ENCODE measurements around the gene CCDC183.

The CCDC183 gene

DNA sequence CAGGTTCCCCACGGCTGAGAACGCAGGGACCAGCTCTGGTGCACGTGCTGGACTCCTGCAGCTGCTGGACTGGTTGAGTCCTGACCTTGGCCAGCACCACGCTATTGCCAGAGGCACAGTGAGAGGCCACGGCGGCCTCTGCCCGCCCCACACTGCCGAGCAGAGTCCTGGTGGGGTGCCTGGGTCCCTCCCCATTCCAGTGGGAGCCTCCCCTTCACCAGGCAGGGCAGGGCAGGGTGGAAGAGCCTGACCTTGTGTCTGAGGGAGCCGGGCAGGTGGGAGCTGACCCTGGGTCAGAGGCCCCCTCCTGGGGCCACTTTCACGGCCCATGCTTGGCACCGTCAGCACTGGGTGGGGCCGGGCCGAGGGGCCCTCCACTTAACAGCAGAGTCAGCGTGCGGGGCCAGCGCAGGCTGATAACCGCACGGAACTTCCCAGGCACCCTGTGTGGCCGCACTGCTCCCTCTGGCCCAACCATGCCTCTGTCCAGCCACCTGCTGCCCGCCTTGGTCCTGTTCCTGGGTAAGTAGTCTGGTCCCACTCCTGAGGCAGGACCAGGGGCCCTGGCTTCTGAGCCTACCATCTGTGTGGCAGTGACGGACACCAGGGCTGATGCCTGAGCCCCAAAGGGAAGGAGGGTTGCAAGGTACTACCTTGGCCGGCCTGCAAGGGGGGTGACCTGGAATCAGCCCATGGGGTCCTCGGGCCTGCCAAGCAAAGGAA, 56.0 kb downstream of the CCDC183 start, which contains the start of gene MAMDC4:
MAMDC4 (plus strand) TSS at position 406 of the 723 bp plus-strand sequence; CDS start at position 477, 71 bp downstream.
- H3K4me1 ChIP-seq (ENCODE audit: control insufficient read depth in 1 of 2, insufficient read depth in 2 of 2, low read length in 2 of 2): peaks cover 6 to 31% of the 10 kb centered on the region in 2 donors
- no peak within 1 kb of the TSS for H3K4me3 ChIP-seq (ENCODE audit: low read depth in 1 of 2, low read length in 2 of 2)
- H3K36me3 ChIP-seq (ENCODE audit: control insufficient read depth in 1 of 2, insufficient read depth in 2 of 2, low read length in 2 of 2): peaks cover 0 to 9% of the 10 kb centered on the region in 2 donors
- no peaks in the 10 kb centered on the region for H3K9me3 ChIP-seq (ENCODE audit: control insufficient read depth in 1 of 2, low read length in 2 of 2)
- no peak within 1 kb of the TSS for H3K27ac ChIP-seq (ENCODE audit: low read length)
- H3K27me3 ChIP-seq (ENCODE audit: low read depth, low read length): no peaks in the 10 kb centered on the region

DNA sequence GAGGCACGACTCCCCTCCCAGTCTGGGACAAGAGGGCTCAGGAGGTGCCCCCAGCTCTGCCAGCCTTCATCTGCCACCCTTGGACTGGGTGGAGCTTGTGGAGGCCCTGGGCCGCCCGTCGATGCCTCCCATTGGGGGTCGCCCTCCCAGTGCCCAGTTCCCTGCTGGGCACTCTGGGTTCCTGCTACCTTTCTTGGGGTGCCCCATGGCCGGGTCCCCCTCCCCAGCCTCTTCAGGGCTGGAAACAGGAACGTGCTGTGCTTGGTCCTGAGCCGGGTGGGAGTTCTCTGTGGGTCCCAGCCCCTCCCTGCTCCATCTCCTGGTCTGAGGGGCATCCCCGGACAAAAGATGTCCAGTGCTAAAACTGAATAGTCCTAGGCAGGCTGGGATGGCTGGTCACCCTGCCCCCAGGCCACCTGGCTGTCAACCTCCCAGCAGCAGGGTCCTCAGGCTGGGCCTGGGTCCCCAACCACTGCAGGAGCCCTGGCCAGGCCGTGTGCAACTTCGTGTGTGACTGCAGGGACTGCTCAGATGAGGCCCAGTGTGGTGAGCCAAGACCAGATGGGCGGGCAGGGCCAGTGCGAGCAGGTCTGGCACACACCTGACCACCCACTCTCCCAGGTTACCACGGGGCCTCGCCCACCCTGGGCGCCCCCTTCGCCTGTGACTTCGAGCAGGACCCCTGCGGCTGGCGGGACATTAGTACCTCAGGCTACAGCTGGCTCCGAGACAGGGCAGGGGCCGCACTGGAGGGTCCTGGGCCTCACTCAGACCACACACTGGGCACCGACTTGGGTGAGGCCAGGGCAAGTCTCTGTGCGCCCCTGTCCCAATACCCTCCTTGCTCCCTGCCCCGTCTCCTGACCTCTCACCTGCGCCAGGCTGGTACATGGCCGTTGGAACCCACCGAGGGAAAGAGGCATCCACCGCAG, 56.8 kb downstream of the CCDC183 start:
- peaks cover 0 to 9% of the 10 kb centered on the region in 2 donors for H3K36me3 ChIP-seq (ENCODE audit: control insufficient read depth in 1 of 2, insufficient read depth in 2 of 2, low read length in 2 of 2)
- H3K9me3 ChIP-seq (ENCODE audit: control insufficient read depth in 1 of 2, low read length in 2 of 2): no peaks in the 10 kb centered on the region
- no peak overlapping the region for H3K4me3 ChIP-seq (ENCODE audit: low read depth in 1 of 2, low read length in 2 of 2)
- H3K27ac ChIP-seq (ENCODE audit: low read length): no peak overlapping the region
- H3K27me3 ChIP-seq (ENCODE audit: low read depth, low read length): no peaks in the 10 kb centered on the region
- peaks cover 6 to 23% of the 10 kb centered on the region in 2 donors for H3K4me1 ChIP-seq (ENCODE audit: control insufficient read depth in 1 of 2, insufficient read depth in 2 of 2, low read length in 2 of 2)

DNA sequence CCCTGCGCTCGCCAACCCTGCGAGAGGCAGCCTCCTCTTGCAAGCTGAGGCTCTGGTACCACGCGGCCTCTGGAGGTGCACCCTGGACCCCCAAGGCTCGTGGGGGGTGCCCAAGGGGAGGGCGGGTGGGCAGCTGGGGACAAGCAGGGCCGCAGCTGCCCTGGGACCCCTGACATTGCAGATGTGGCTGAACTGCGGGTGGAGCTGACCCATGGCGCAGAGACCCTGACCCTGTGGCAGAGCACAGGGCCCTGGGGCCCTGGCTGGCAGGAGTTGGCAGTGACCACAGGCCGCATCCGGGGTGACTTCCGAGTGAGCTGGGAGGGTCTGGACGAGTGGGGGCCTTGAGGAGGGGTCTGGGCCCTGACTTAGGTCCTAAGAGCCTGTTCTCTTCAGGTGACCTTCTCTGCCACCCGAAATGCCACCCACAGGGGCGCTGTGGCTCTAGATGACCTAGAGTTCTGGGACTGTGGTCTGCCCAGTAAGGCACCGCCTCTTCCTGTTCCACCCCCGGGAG, 57.5 kb downstream of the CCDC183 start:
- no peak overlapping the region for H3K4me3 ChIP-seq (ENCODE audit: low read depth in 1 of 2, low read length in 2 of 2)
- no peaks in the 10 kb centered on the region for H3K27me3 ChIP-seq (ENCODE audit: low read depth, low read length)
- H3K4me1 ChIP-seq (ENCODE audit: control insufficient read depth in 1 of 2, insufficient read depth in 2 of 2, low read length in 2 of 2): peaks cover 6 to 17% of the 10 kb centered on the region in 2 donors
- H3K27ac ChIP-seq (ENCODE audit: low read length): no peak overlapping the region
- peaks cover 0 to 9% of the 10 kb centered on the region in 2 donors for H3K36me3 ChIP-seq (ENCODE audit: control insufficient read depth in 1 of 2, insufficient read depth in 2 of 2, low read length in 2 of 2)
- no peaks in the 10 kb centered on the region for H3K9me3 ChIP-seq (ENCODE audit: control insufficient read depth in 1 of 2, low read length in 2 of 2)

DNA sequence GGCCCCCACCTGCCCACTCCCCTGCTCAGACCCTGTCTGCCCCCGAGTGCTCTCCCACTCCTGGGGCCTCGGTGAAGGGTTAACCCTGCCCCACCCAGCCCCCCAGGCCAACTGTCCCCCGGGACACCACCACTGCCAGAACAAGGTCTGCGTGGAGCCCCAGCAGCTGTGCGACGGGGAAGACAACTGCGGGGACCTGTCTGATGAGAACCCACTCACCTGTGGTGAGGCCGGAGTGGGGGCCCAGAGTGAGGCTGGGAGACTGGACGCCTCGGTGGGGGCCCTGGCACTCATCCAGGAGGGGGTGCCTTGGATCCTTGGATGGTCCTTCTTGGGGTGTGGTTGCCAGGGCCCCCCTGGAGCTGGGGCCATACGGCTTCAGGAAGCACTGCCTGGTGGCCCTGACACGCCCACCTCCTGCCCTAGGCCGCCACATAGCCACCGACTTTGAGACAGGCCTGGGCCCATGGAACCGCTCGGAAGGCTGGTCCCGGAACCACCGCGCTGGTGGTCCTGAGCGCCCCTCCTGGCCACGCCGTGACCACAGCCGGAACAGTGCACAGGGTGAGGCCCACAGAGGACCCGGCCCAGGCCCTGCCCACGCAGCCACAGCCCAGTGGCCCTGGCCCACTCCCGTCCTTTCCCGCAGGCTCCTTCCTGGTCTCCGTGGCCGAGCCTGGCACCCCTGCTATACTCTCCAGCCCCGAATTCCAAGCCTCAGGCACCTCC, 58.1 kb downstream of the CCDC183 start:
- Histone ChIP-seq H3K9me3 (ENCODE audit: control insufficient read depth in 1 of 2, low read length in 2 of 2) (no peaks in the 10 kb centered on the region), H3K27ac (ENCODE audit: low read length) (no peak overlapping the region), H3K4me3 (ENCODE audit: low read depth in 1 of 2, low read length in 2 of 2) (no peak overlapping the region), H3K36me3 (ENCODE audit: control insufficient read depth in 1 of 2, insufficient read depth in 2 of 2, low read length in 2 of 2) (peaks cover 0 to 9% of the 10 kb centered on the region in 2 donors), H3K4me1 (ENCODE audit: control insufficient read depth in 1 of 2, insufficient read depth in 2 of 2, low read length in 2 of 2) (peaks cover 6 to 22% of the 10 kb centered on the region in 2 donors), H3K27me3 (ENCODE audit: low read depth, low read length) (no peaks in the 10 kb centered on the region)

DNA sequence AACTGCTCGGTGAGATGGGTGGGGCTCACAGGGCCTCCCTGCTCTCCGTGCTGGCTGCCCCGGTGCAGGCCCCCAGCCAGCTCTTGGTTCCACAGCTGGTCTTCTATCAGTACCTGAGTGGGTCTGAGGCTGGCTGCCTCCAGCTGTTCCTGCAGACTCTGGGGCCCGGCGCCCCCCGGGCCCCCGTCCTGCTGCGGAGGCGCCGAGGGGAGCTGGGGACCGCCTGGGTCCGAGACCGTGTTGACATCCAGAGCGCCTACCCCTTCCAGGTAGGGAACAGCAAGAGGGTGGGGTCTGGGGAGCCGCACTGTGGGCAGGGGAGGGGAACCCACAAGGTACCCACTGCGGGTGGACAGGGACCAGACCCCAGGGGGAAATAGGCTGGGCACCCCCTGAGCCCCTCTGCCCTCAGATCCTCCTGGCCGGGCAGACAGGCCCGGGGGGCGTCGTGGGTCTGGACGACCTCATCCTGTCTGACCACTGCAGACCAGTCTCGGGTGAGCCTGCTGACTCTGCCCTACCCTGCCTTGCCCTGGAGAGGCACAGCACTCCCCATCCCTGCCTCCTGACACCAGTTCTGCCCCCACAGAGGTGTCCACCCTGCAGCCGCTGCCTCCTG, 58.8 kb downstream of the CCDC183 start:
- Histone ChIP-seq H3K4me3 (ENCODE audit: low read depth in 1 of 2, low read length in 2 of 2) (no peak overlapping the region), H3K9me3 (ENCODE audit: control insufficient read depth in 1 of 2, low read length in 2 of 2) (no peaks in the 10 kb centered on the region), H3K36me3 (ENCODE audit: control insufficient read depth in 1 of 2, insufficient read depth in 2 of 2, low read length in 2 of 2) (peaks cover 0 to 9% of the 10 kb centered on the region in 2 donors), H3K27ac (ENCODE audit: low read length) (no peak overlapping the region), H3K4me1 (ENCODE audit: control insufficient read depth in 1 of 2, insufficient read depth in 2 of 2, low read length in 2 of 2) (peaks cover 6 to 21% of the 10 kb centered on the region in 2 donors), H3K27me3 (ENCODE audit: low read depth, low read length) (no peaks in the 10 kb centered on the region)

DNA sequence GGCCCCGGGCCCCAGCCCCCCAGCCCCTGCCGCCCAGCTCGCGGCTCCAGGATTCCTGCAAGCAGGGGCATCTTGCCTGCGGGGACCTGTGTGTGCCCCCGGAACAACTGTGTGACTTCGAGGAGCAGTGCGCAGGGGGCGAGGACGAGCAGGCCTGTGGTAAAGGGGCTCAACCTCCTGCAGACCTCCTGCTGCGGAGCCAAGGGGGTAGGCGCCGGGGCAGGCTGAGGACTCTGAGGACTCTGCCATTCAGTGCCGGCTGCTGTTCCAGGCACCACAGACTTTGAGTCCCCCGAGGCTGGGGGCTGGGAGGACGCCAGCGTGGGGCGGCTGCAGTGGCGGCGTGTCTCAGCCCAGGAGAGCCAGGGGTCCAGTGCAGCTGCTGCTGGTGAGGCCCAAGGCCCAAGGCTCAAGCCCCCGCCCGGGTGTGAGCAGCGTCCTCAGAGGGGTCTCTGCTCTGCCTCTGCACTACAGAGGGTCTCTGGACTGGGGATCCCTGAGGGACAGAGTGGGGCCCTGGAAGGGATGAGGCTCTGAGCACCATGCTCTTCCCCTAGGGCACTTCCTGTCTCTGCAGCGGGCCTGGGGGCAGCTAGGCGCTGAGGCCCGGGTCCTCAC, 59.4 kb downstream of the CCDC183 start:
- H3K36me3 ChIP-seq (ENCODE audit: control insufficient read depth in 1 of 2, insufficient read depth in 2 of 2, low read length in 2 of 2): peaks cover 0 to 9% of the 10 kb centered on the region in 2 donors
- no peaks in the 10 kb centered on the region for H3K9me3 ChIP-seq (ENCODE audit: control insufficient read depth in 1 of 2, low read length in 2 of 2)
- peaks cover 0 to 15% of the 10 kb centered on the region in 2 donors for H3K4me1 ChIP-seq (ENCODE audit: control insufficient read depth in 1 of 2, insufficient read depth in 2 of 2, low read length in 2 of 2)
- no peaks in the 10 kb centered on the region for H3K27me3 ChIP-seq (ENCODE audit: low read depth, low read length)
- no peak overlapping the region for H3K4me3 ChIP-seq (ENCODE audit: low read depth in 1 of 2, low read length in 2 of 2)
- H3K27ac ChIP-seq (ENCODE audit: low read length): no peak overlapping the region

DNA sequence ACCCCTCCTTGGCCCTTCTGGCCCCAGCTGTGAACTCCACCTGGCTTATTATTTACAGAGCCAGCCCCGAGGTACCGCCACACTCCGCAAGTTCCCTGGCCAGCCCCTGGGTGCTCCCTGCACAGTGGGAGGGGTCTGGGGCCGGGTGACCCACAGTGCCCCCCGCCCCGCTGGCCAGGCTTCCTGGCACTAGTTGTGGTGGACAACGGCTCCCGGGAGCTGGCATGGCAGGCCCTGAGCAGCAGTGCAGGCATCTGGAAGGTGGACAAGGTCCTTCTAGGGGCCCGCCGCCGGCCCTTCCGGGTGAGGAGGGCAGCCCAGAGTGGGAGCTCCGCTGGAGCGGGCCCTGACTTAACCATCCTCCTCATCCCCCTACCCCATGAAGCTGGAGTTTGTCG, 59.9 kb downstream of the CCDC183 start:
- Histone ChIP-seq H3K9me3 (ENCODE audit: control insufficient read depth in 1 of 2, low read length in 2 of 2) (no peaks in the 10 kb centered on the region), H3K27ac (ENCODE audit: low read length) (no peak overlapping the region), H3K4me1 (ENCODE audit: control insufficient read depth in 1 of 2, insufficient read depth in 2 of 2, low read length in 2 of 2) (peaks cover 0 to 10% of the 10 kb centered on the region in 2 donors), H3K27me3 (ENCODE audit: low read depth, low read length) (no peaks in the 10 kb centered on the region), H3K4me3 (ENCODE audit: low read depth in 1 of 2, low read length in 2 of 2) (no peak overlapping the region), H3K36me3 (ENCODE audit: control insufficient read depth in 1 of 2, insufficient read depth in 2 of 2, low read length in 2 of 2) (peaks cover 0 to 9% of the 10 kb centered on the region in 2 donors)

DNA sequence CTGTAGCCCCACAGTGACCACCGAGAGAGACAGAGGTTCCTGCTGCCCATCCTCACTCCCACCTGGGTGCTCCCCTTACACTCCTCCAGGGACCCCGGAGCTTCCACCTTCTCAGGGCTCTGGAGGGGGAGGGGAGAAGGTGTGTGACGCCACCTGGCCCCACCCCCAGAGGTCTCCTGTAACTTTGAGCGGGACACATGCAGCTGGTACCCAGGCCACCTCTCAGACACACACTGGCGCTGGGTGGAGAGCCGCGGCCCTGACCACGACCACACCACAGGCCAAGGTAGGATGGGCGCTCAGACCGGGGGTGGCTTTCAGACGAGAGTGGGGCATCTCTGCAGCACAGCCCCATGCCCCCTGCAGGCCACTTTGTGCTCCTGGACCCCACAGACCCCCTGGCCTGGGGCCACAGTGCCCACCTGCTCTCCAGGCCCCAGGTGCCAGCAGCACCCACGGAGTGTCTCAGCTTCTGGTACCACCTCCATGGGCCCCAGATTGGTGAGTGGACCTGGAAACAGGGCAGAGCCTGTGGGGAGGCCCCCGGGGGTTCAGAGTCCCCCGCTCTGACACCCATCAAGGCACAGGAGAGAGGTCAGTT, 60.5 kb downstream of the CCDC183 start:
- H3K27ac ChIP-seq (ENCODE audit: low read length): no peak overlapping the region
- no peaks in the 10 kb centered on the region for H3K9me3 ChIP-seq (ENCODE audit: control insufficient read depth in 1 of 2, low read length in 2 of 2)
- H3K4me1 ChIP-seq (ENCODE audit: control insufficient read depth in 1 of 2, insufficient read depth in 2 of 2, low read length in 2 of 2): peaks cover 0 to 8% of the 10 kb centered on the region in 2 donors
- H3K27me3 ChIP-seq (ENCODE audit: low read depth, low read length): no peaks in the 10 kb centered on the region
- H3K36me3 ChIP-seq (ENCODE audit: control insufficient read depth in 1 of 2, insufficient read depth in 2 of 2, low read length in 2 of 2): peaks cover 0 to 10% of the 10 kb centered on the region in 2 donors
- no peak overlapping the region for H3K4me3 ChIP-seq (ENCODE audit: low read depth in 1 of 2, low read length in 2 of 2)

DNA sequence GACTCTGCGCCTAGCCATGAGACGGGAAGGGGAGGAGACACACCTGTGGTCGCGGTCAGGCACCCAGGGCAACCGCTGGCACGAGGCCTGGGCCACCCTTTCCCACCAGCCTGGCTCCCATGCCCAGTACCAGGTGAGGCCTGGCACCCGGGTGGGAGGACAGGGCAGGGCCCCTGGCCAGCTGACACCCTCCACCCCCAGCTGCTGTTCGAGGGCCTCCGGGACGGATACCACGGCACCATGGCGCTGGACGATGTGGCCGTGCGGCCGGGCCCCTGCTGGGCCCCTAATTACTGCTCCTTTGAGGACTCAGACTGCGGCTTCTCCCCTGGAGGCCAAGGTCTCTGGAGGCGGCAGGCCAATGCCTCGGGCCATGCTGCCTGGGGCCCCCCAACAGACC, 61.0 kb downstream of the CCDC183 start:
- Histone ChIP-seq H3K4me1 (ENCODE audit: control insufficient read depth in 1 of 2, insufficient read depth in 2 of 2, low read length in 2 of 2) (peaks cover 0 to 8% of the 10 kb centered on the region in 2 donors), H3K27ac (ENCODE audit: low read length) (no peak overlapping the region), H3K4me3 (ENCODE audit: low read depth in 1 of 2, low read length in 2 of 2) (no peak overlapping the region), H3K36me3 (ENCODE audit: control insufficient read depth in 1 of 2, insufficient read depth in 2 of 2, low read length in 2 of 2) (peaks cover 0 to 15% of the 10 kb centered on the region in 2 donors), H3K9me3 (ENCODE audit: control insufficient read depth in 1 of 2, low read length in 2 of 2) (no peaks in the 10 kb centered on the region), H3K27me3 (ENCODE audit: low read depth, low read length) (no peaks in the 10 kb centered on the region)
